ENCODE results near the gene CDH18. TPM values are rescaled to one million over a fixed set of nuclear protein-coding genes. Genes with fewer than 3 reads are reported as not detected.

Gene CDH18
- polyA plus RNA-seq, 1 donor from 2014 or later, result 5.6 TPM

DNA sequence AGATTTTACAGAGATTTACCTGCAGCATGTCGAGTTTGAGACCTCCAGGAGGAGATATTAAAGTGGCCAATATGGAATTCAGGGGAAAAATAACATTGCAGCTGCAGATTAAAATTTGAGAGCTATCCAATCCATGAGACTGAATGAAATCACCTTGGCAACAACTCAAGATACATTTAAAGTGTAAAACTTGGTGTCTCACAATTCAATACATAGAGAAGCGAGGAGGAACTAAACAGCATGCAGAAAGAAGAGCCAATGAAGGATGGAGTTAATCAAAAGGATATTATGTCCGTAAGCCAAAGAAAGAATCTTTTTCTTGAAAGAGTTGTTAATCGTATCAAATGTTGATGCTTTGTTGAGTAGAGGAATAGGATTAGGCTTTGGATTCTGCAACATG lies 455.1 kb downstream of the CDH18 start:
- Histone ChIP-seq H3K79me2 (replicated peaks; ENCODE audit: insufficient read depth, low read length) (no peaks in the 10 kb centered on the region), H3K27me3 (ENCODE audit: insufficient read depth, low read depth, low read length) (no peaks in the 10 kb centered on the region), H3K9ac (ENCODE audit: low read length) (no peak overlapping the region), H2AFZ (ENCODE audit: low read depth, low read length) (no peak overlapping the region), H3K4me3 (ENCODE audit: low read length) (no peak overlapping the region), H3K9me2 (ENCODE audit: insufficient read depth, low read length) (no peaks in the 10 kb centered on the region), H3K36me3 (ENCODE audit: insufficient read depth, low read length) (no peaks in the 10 kb centered on the region), H3F3A (ENCODE audit: insufficient read depth, low read length, poor library complexity, severe bottlenecking) (no peaks in the 10 kb centered on the region), H3K27ac (ENCODE audit: low read length) (no peak overlapping the region), H3K9me3 (ENCODE audit: low read length) (no peaks in the 10 kb centered on the region), H4K20me1 (ENCODE audit: insufficient read depth) (no peaks in the 10 kb centered on the region), H3K4me2 (ENCODE audit: low read length) (no peak overlapping the region)
- no peak for TF ChIP-seq TAF1 (IDR thresholded peaks at IDR 0.05; ENCODE audit: low read depth)
- TF ChIP-seq RAD21 (conservative IDR thresholded peaks at IDR 0.05), result no peak
- TF ChIP-seq, protein P1, sequence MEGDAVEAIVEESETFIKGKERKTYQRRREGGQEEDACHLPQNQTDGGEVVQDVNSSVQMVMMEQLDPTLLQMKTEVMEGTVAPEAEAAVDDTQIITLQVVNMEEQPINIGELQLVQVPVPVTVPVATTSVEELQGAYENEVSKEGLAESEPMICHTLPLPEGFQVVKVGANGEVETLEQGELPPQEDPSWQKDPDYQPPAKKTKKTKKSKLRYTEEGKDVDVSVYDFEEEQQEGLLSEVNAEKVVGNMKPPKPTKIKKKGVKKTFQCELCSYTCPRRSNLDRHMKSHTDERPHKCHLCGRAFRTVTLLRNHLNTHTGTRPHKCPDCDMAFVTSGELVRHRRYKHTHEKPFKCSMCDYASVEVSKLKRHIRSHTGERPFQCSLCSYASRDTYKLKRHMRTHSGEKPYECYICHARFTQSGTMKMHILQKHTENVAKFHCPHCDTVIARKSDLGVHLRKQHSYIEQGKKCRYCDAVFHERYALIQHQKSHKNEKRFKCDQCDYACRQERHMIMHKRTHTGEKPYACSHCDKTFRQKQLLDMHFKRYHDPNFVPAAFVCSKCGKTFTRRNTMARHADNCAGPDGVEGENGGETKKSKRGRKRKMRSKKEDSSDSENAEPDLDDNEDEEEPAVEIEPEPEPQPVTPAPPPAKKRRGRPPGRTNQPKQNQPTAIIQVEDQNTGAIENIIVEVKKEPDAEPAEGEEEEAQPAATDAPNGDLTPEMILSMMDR (IDR thresholded peaks at IDR 0.05; ENCODE audit: poor library complexity, severe bottlenecking), result no peak
- TF ChIP-seq, protein P2, sequence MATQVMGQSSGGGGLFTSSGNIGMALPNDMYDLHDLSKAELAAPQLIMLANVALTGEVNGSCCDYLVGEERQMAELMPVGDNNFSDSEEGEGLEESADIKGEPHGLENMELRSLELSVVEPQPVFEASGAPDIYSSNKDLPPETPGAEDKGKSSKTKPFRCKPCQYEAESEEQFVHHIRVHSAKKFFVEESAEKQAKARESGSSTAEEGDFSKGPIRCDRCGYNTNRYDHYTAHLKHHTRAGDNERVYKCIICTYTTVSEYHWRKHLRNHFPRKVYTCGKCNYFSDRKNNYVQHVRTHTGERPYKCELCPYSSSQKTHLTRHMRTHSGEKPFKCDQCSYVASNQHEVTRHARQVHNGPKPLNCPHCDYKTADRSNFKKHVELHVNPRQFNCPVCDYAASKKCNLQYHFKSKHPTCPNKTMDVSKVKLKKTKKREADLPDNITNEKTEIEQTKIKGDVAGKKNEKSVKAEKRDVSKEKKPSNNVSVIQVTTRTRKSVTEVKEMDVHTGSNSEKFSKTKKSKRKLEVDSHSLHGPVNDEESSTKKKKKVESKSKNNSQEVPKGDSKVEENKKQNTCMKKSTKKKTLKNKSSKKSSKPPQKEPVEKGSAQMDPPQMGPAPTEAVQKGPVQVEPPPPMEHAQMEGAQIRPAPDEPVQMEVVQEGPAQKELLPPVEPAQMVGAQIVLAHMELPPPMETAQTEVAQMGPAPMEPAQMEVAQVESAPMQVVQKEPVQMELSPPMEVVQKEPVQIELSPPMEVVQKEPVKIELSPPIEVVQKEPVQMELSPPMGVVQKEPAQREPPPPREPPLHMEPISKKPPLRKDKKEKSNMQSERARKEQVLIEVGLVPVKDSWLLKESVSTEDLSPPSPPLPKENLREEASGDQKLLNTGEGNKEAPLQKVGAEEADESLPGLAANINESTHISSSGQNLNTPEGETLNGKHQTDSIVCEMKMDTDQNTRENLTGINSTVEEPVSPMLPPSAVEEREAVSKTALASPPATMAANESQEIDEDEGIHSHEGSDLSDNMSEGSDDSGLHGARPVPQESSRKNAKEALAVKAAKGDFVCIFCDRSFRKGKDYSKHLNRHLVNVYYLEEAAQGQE (IDR thresholded peaks at IDR 0.05; ENCODE audit: borderline replicate concordance), result no peak
- no peak for TF ChIP-seq EZH2 (IDR thresholded peaks at IDR 0.05; ENCODE audit: borderline replicate concordance, insufficient read depth, low read length, poor library complexity, severe bottlenecking)
- TF ChIP-seq EP300 (conservative IDR thresholded peaks at IDR 0.05; ENCODE audit: poor library complexity, severe bottlenecking), result no peak
- TF ChIP-seq SMC3 (conservative IDR thresholded peaks at IDR 0.05; ENCODE audit: poor library complexity), result no peak
- no peak for TF ChIP-seq MXI1 (conservative IDR thresholded peaks at IDR 0.05; ENCODE audit: poor library complexity, severe bottlenecking)
- TF ChIP-seq POLR2AphosphoS5 (IDR thresholded peaks at IDR 0.05), result no peak

DNA sequence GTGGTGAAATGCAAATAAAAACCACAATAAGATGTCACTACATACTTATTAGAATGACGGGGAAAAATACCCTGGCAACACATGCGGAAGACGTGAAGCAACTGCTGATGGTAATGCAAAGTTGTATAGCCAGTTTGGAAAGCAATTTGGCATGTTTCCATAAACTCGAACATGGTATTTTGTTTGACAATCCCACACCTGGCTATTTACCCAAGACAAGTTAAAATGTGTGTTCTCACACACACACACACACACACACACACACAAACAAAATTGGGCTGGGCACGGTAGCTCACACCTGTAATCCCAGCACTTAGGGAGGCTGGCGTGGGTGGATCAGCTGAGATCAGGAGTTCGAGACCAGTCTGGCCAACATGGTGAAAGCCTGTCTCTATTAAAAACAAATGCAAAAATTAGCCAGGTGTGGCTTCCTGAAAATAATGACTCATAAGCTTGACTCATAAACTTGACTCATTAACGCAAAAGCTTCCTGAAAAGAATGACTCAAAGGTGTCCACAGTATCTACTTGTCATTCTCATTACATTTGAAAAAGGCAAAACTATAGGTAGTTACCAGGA lies 456.5 kb downstream of the CDH18 start:
- Histone ChIP-seq H4K20me1 (ENCODE audit: insufficient read depth) (no peaks in the 10 kb centered on the region), H3K9me2 (ENCODE audit: insufficient read depth, low read length) (no peaks in the 10 kb centered on the region), H3K27ac (ENCODE audit: low read length) (no peak overlapping the region), H3K79me2 (replicated peaks; ENCODE audit: insufficient read depth, low read length) (no peaks in the 10 kb centered on the region), H3K9me3 (ENCODE audit: low read length) (no peaks in the 10 kb centered on the region), H3K36me3 (ENCODE audit: insufficient read depth, low read length) (no peaks in the 10 kb centered on the region), H3K4me2 (ENCODE audit: low read length) (no peak overlapping the region), H3K27me3 (ENCODE audit: insufficient read depth, low read depth, low read length) (no peaks in the 10 kb centered on the region), H3F3A (ENCODE audit: insufficient read depth, low read length, poor library complexity, severe bottlenecking) (no peaks in the 10 kb centered on the region), H2AFZ (ENCODE audit: low read depth, low read length) (no peak overlapping the region), H3K9ac (ENCODE audit: low read length) (no peak overlapping the region), H3K4me3 (ENCODE audit: low read length) (no peak overlapping the region)
- TF ChIP-seq SMC3 (conservative IDR thresholded peaks at IDR 0.05; ENCODE audit: poor library complexity) (no peak), MXI1 (conservative IDR thresholded peaks at IDR 0.05; ENCODE audit: poor library complexity, severe bottlenecking) (no peak), POLR2AphosphoS5 (IDR thresholded peaks at IDR 0.05) (no peak), TAF1 (IDR thresholded peaks at IDR 0.05; ENCODE audit: low read depth) (no peak), EZH2 (IDR thresholded peaks at IDR 0.05; ENCODE audit: borderline replicate concordance, insufficient read depth, low read length, poor library complexity, severe bottlenecking) (no peak), EP300 (conservative IDR thresholded peaks at IDR 0.05; ENCODE audit: poor library complexity, severe bottlenecking) (no peak), RAD21 (conservative IDR thresholded peaks at IDR 0.05) (no peak)
- TF ChIP-seq, protein P1 (IDR thresholded peaks at IDR 0.05; ENCODE audit: poor library complexity, severe bottlenecking), result no peak
- TF ChIP-seq, protein P2 (IDR thresholded peaks at IDR 0.05; ENCODE audit: borderline replicate concordance), result no peak

All from neural cell (in vitro differentiated cells).